Omental fat pad (tissue), 4 donors: ENCODE measurements around the gene LPGAT1. TPM values are rescaled to one million over a fixed set of nuclear protein-coding genes. Genes with fewer than 3 reads are reported as not detected.

ENCODE experiments used
- ATAC-seq: fragments of 150-250 bp; one replicate; pipeline ENCODE4 v1.9.1; 2016; ENCODE audit warnings: mild to moderate bottlenecking, moderate library complexity; ENCODE audit not compliant: low FRiP score
- DNase-seq: peaks from one replicate; pipeline ENCODE4 v3.0.0-alpha.2; 2019; ENCODE audit warnings: low spot score
- total RNA-seq, 4 donors: library from RNA; depleted of rRNA; stranded (reverse); fragments of >200 nt; gene quantifications; one replicate each; pipeline ENCODE4 v1.1.0, GENCODE V29; 2016
- TF ChIP-seq, protein P1 (sequence below), 3 donors: fragments of 450-650 bp; IDR thresholded peaks; one replicate each; pipeline ENCODE4 v1.5.1; 2016 to 2017; ENCODE audit warnings: antibody characterized with exemption in 3 of 3, mild to moderate bottlenecking in 3 of 3, moderate library complexity in 2 of 3

Gene LPGAT1
- total RNA-seq, 4 donors from 2014 or later = 46.8 to 70.9 (median 48.9) TPM

DNA sequence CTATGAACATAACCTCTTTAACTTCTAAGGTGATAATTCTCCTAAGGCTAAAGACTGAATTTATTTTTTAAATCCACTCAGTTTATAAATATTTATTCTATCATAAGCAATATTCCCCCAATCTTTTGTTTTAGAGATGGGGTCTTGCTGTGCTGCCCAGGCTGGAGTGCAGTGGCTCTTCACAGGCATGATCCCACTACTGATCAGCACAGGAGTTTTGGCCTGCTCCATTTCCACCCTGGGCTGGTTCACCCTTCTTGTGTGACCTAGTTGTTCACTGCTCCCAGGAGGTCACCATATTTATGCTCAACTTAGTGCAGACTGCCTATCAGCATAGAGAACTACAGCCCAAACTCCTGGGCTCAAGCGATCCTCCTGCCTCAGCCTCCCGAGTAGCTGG lies 38.6 kb downstream of the LPGAT1 start:
- TF ChIP-seq, protein P1, sequence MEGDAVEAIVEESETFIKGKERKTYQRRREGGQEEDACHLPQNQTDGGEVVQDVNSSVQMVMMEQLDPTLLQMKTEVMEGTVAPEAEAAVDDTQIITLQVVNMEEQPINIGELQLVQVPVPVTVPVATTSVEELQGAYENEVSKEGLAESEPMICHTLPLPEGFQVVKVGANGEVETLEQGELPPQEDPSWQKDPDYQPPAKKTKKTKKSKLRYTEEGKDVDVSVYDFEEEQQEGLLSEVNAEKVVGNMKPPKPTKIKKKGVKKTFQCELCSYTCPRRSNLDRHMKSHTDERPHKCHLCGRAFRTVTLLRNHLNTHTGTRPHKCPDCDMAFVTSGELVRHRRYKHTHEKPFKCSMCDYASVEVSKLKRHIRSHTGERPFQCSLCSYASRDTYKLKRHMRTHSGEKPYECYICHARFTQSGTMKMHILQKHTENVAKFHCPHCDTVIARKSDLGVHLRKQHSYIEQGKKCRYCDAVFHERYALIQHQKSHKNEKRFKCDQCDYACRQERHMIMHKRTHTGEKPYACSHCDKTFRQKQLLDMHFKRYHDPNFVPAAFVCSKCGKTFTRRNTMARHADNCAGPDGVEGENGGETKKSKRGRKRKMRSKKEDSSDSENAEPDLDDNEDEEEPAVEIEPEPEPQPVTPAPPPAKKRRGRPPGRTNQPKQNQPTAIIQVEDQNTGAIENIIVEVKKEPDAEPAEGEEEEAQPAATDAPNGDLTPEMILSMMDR (IDR thresholded peaks at IDR 0.05) = no peak
- ATAC-seq (no peak), DNase-seq (no peak)

DNA sequence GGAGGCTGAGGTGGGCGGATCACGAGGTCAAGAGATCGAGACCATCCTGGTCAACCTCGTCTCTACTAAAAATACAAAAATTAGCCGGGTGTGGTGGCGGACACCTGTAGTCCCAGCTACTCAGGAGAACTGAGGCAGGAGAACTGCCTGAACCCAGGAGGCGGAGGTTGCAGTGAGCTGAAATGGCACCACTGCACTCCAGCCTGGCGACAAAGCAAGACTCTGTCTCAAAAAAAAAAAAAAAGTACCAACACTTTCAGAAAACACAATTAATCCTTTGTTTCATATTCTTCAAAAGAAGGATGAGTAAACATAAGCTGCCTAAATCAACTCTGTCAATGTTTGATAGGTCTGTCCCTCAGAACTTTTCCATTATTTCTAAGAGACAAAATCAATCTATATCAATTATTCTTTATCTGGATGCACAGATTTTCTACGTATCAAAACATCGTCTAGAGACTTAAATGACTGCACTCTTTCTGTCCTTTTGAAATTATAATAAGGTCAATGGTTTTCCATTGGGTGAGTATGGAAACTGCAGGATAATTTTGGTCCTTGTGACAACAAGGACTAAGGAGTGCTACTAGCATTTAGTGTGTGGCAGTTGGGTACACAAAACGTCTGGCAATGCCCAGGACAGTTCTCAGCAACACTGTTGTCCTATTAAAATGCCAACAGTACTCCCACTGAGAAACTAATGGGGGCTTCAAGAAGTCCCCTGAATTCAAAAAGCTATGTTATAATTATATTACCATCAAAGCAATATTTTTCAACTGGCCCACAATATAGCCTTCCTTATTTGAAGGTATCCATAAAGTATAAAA lies 40.7 kb downstream of the LPGAT1 start:
- TF ChIP-seq, protein P1 (IDR thresholded peaks at IDR 0.05) = no peak
- no peak for ATAC-seq
- DNase-seq = no peak

- TF ChIP-seq, protein P1 (IDR thresholded peaks at IDR 0.05) = no peak
- ATAC-seq = no peak
- no peak for DNase-seq
These were observed 41.9 kb downstream of the LPGAT1 start for GRCh38 chr1:211788626-211789025.

DNA sequence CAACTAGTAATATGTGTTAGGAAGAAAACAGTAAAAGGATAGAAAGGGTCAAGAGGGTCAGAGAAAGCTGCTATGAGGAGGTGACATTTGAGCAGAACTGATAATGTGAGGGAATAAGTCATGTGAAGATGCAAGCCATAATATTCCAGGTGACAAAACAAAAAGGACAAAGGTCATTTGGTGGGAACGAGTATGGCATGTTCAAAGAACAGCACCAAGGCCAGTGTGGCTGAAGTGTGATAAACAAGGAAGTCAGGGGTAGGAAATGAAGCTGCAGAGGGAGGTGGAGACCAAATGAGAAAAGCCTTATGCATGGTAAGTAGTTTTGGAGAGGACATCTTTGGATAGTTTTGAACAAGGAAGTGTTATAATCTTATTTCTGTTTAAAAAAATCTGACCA lies 46.7 kb downstream of the LPGAT1 start:
- no peak for ATAC-seq
- TF ChIP-seq, protein P1 (IDR thresholded peaks at IDR 0.05) = no peak

DNA sequence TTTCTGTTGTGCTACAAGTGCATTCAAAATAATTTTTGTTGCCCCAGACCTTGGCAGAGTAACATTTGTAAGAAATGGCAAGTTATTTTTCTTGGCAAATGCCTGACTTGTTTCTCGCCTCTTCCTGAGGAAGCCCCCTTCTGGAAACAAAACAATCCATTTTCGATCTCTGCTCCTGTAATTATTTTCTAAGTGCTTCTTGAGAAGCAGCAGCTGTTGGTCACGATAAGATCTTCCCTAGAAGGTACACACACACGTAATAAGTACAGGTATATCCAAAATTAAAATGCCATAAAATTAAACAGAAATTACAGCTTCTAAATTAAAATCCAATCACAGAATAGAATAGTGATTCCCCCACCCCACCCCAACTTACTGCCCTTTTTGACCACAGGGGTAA lies 47.3 kb downstream of the LPGAT1 start:
- no peak for ATAC-seq
- TF ChIP-seq, protein P1 (IDR thresholded peaks at IDR 0.05) = no peak
- no peak for DNase-seq

More for the DNA sequence above, 46.7 kb downstream of the LPGAT1 start:
- DNase-seq = no peak

DNA sequence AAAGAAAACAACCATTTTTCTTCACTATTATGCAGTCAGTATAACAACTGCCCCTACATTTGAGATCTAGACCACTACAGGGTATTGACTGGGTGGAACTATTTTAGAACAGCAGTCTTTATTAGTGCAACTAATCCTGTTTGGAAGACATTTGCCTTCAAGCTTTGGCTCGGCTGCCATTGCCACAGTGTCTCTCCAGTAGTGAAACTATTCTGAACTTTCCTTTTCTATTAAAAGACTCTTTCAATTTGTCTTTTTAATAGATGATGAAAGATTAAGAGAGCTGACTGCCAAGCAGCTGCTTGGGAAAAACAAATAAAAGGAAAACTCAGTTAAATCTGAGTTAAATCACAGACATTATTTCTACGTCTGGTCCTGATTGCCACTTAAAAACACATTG lies 49.3 kb downstream of the LPGAT1 start:
- TF ChIP-seq, protein P1 (IDR thresholded peaks at IDR 0.05) = no peak
- DNase-seq = no peak
- no peak for ATAC-seq

GRCh38 chr1:211775170-211775569 lies 55.4 kb downstream of the LPGAT1 start:
- TF ChIP-seq, protein P1 (IDR thresholded peaks at IDR 0.05) = no peak
- DNase-seq (no peak), ATAC-seq (no peak)
